Fibroblast of lung (primary cell): Measurements from ENCODE around the gene ADIPOR1.

Source experiments
- CTCF ChIP-seq, 2 donors: IDR thresholded peaks in 1 of 2; conservative IDR thresholded peaks in 1 of 2; 1 replicate in 1 of 2; 2 replicates in 1 of 2; pipeline ENCODE4 v1.5.1; 2011 to 2012; ENCODE audit warnings: low read length in 2 of 2, control low read depth in 1 of 2, inconsistent platforms in 1 of 2, low read depth in 1 of 2, mild to moderate bottlenecking in 1 of 2
- EZH2 ChIP-seq: IDR thresholded peaks from 2 replicates; pipeline ENCODE4 v1.5.1; 2012; ENCODE audit warnings: low read length, control low read depth, mild to moderate bottlenecking; ENCODE audit errors: missing control alignments

- no peak for TF ChIP-seq CTCF (conservative IDR thresholded peaks at IDR 0.05 in 1 of 2, IDR thresholded peaks at IDR 0.05 in 1 of 2; ENCODE audit: low read depth in 1 of 2, low read length in 2 of 2)
- TF ChIP-seq EZH2: no peak
Observed at GRCh38 chr1:202958544-202959275, 598 bp upstream of the ADIPOR1 start.
